Dendritic cell treated with granulocyte-macrophage colony-stimulating factor and Interleukin-4, amounts not matched to agents 40 ng/mL and 50 ng/mL, for 4 days (primary cell): ENCODE data around the gene TCF7L2.

Experiments used
- H3K27ac Mint-ChIP-seq: one replicate; pipeline ENCODE4 v1.8.0; 2022; ENCODE audit warnings: mild to moderate bottlenecking, mixed read lengths
- H3K27me3 Mint-ChIP-seq: one replicate; pipeline ENCODE4 v1.8.0; 2022; ENCODE audit warnings: mild to moderate bottlenecking, mixed read lengths
- H3K36me3 Mint-ChIP-seq: one replicate; pipeline ENCODE4 v1.8.0; 2022; ENCODE audit warnings: low read depth, mixed read lengths
- H3K4me1 Mint-ChIP-seq: one replicate; pipeline ENCODE4 v1.8.0; 2022; ENCODE audit warnings: low read depth, mixed read lengths
- H3K4me3 Mint-ChIP-seq: one replicate; pipeline ENCODE4 v1.8.0; 2022; ENCODE audit warnings: mild to moderate bottlenecking, moderate library complexity, mixed read lengths
- H3K9me3 Mint-ChIP-seq: one replicate; pipeline ENCODE4 v1.8.0; 2022; ENCODE audit warnings: mixed read lengths
- intact Hi-C: fragments of 100-400 bp; cut with micrococcal nuclease; formaldehyde crosslinking; loops from one replicate; pipeline ENCODE4 v1.15.0; 2022

Gene TCF7L2

GRCh38 chr10:113021268-113022040 is 71.4 kb downstream of the TCF7L2 start:
- Mint-ChIP-seq H3K27me3 (peaks cover 42% of the 10 kb centered on the region), H3K36me3 (no peaks in the 10 kb centered on the region), H3K27ac (no peak overlapping the region), H3K4me1 (no peaks in the 10 kb centered on the region), H3K4me3 (no peak overlapping the region), H3K9me3 (no peaks in the 10 kb centered on the region)
- intact Hi-C loops, result no loop called here

GRCh38 chr10:113022265-113022664 is 72.2 kb downstream of the TCF7L2 start:
- Mint-ChIP-seq H3K27me3 (peaks cover 45% of the 10 kb centered on the region), H3K9me3 (no peaks in the 10 kb centered on the region), H3K36me3 (no peaks in the 10 kb centered on the region), H3K4me3 (no peak overlapping the region), H3K4me1 (peaks cover 4% of the 10 kb centered on the region), H3K27ac (no peak overlapping the region)
- intact Hi-C loops, result no loop called here

GRCh38 chr10:113023017-113023416 is 73.0 kb downstream of the TCF7L2 start:
- Mint-ChIP-seq H3K27me3 (peaks cover 47% of the 10 kb centered on the region), H3K27ac (no peak overlapping the region), H3K4me3 (no peak overlapping the region), H3K36me3 (no peaks in the 10 kb centered on the region), H3K9me3 (no peaks in the 10 kb centered on the region), H3K4me1 (peaks cover 11% of the 10 kb centered on the region)
- intact Hi-C loops, result no loop called here

GRCh38 chr10:113024930-113025329 is 74.9 kb downstream of the TCF7L2 start:
- peaks cover 19% of the 10 kb centered on the region for H3K4me1 Mint-ChIP-seq
- H3K27ac Mint-ChIP-seq, result no peak overlapping the region
- peaks cover 53% of the 10 kb centered on the region for H3K27me3 Mint-ChIP-seq
- H3K36me3 Mint-ChIP-seq, result no peaks in the 10 kb centered on the region
- intact Hi-C loops, result no loop called here
- no peaks in the 10 kb centered on the region for H3K9me3 Mint-ChIP-seq
- H3K4me3 Mint-ChIP-seq, result no peak overlapping the region

- intact Hi-C loops, result no loop called here
- H3K27me3 Mint-ChIP-seq, result peaks cover 48% of the 10 kb centered on the region
- H3K4me1 Mint-ChIP-seq, result peaks cover 19% of the 10 kb centered on the region
- H3K36me3 Mint-ChIP-seq, result no peaks in the 10 kb centered on the region
- H3K4me3 Mint-ChIP-seq, result no peak overlapping the region
- no peak overlapping the region for H3K27ac Mint-ChIP-seq
- H3K9me3 Mint-ChIP-seq, result no peaks in the 10 kb centered on the region
These were observed 75.4 kb downstream of the TCF7L2 start for GRCh38 chr10:113025487-113025886.

GRCh38 chr10:113026679-113027078 is 76.6 kb downstream of the TCF7L2 start:
- H3K27ac Mint-ChIP-seq, result no peak overlapping the region
- no peaks in the 10 kb centered on the region for H3K36me3 Mint-ChIP-seq
- no peaks in the 10 kb centered on the region for H3K9me3 Mint-ChIP-seq
- intact Hi-C loops, result no loop called here
- peaks cover 19% of the 10 kb centered on the region for H3K4me1 Mint-ChIP-seq
- H3K4me3 Mint-ChIP-seq, result no peak overlapping the region
- H3K27me3 Mint-ChIP-seq, result peaks cover 52% of the 10 kb centered on the region

GRCh38 chr10:113027230-113027573 is 77.2 kb downstream of the TCF7L2 start:
- intact Hi-C loops, result no loop called here
- no peak overlapping the region for H3K4me3 Mint-ChIP-seq
- H3K27me3 Mint-ChIP-seq, result peaks cover 50% of the 10 kb centered on the region
- H3K27ac Mint-ChIP-seq, result no peak overlapping the region
- no peaks in the 10 kb centered on the region for H3K9me3 Mint-ChIP-seq
- H3K4me1 Mint-ChIP-seq, result peaks cover 19% of the 10 kb centered on the region
- no peaks in the 10 kb centered on the region for H3K36me3 Mint-ChIP-seq

- intact Hi-C loops, result no loop called here
- Mint-ChIP-seq H3K27me3 (peaks cover 50% of the 10 kb centered on the region), H3K4me3 (no peak overlapping the region), H3K4me1 (peaks cover 19% of the 10 kb centered on the region), H3K27ac (no peak overlapping the region), H3K9me3 (no peaks in the 10 kb centered on the region), H3K36me3 (no peaks in the 10 kb centered on the region)
These were observed 77.8 kb downstream of the TCF7L2 start for GRCh38 chr10:113027574-113028455.

GRCh38 chr10:113028456-113029440 is 78.7 kb downstream of the TCF7L2 start:
- H3K36me3 Mint-ChIP-seq, result no peaks in the 10 kb centered on the region
- no peaks in the 10 kb centered on the region for H3K9me3 Mint-ChIP-seq
- H3K4me1 Mint-ChIP-seq, result peaks cover 20% of the 10 kb centered on the region
- no peak overlapping the region for H3K27ac Mint-ChIP-seq
- intact Hi-C loops, result no loop called here
- no peak overlapping the region for H3K4me3 Mint-ChIP-seq
- H3K27me3 Mint-ChIP-seq, result peaks cover 50% of the 10 kb centered on the region

GRCh38 chr10:113030453-113030852 is 80.4 kb downstream of the TCF7L2 start:
- H3K27ac Mint-ChIP-seq, result no peak overlapping the region
- peaks cover 51% of the 10 kb centered on the region for H3K27me3 Mint-ChIP-seq
- intact Hi-C loops, result no loop called here
- peaks cover 26% of the 10 kb centered on the region for H3K4me1 Mint-ChIP-seq
- H3K4me3 Mint-ChIP-seq, result no peak overlapping the region
- H3K9me3 Mint-ChIP-seq, result no peaks in the 10 kb centered on the region
- H3K36me3 Mint-ChIP-seq, result no peaks in the 10 kb centered on the region

- no peaks in the 10 kb centered on the region for H3K9me3 Mint-ChIP-seq
- no peaks in the 10 kb centered on the region for H3K36me3 Mint-ChIP-seq
- intact Hi-C loops, result no loop called here
These were observed 81.1 kb downstream of the TCF7L2 start for GRCh38 chr10:113031147-113031546.

GRCh38 chr10:113033991-113034390 is 83.9 kb downstream of the TCF7L2 start:
- peaks cover 28% of the 10 kb centered on the region for H3K27me3 Mint-ChIP-seq
- H3K4me3 Mint-ChIP-seq, result no peak overlapping the region
- H3K9me3 Mint-ChIP-seq, result no peaks in the 10 kb centered on the region
- H3K4me1 Mint-ChIP-seq, result peaks cover 7% of the 10 kb centered on the region
- intact Hi-C loops, result no loop called here
- H3K36me3 Mint-ChIP-seq, result no peaks in the 10 kb centered on the region
- no peak overlapping the region for H3K27ac Mint-ChIP-seq

More at GRCh38 chr10:113031147-113031546, 81.1 kb downstream of the TCF7L2 start:
- Mint-ChIP-seq H3K27me3 (peaks cover 49% of the 10 kb centered on the region), H3K27ac (no peak overlapping the region), H3K4me3 (no peak overlapping the region), H3K4me1 (peaks cover 26% of the 10 kb centered on the region)

- Mint-ChIP-seq H3K27me3 (peaks cover 25% of the 10 kb centered on the region), H3K9me3 (no peaks in the 10 kb centered on the region), H3K36me3 (no peaks in the 10 kb centered on the region), H3K4me1 (peaks cover 7% of the 10 kb centered on the region), H3K27ac (no peak overlapping the region), H3K4me3 (no peak overlapping the region)
- intact Hi-C loops, result no loop called here
These were observed 85.8 kb downstream of the TCF7L2 start for GRCh38 chr10:113035732-113036312.
